ENCODE results near the gene DLL4. TPM values are rescaled to one million over a fixed set of nuclear protein-coding genes. Genes with fewer than 3 reads are reported as not detected.

The DLL4 gene
- total RNA-seq (10 to 100 TPM; 17.9 to 31.8 TPM), polyA plus RNA-seq (10 to 100 TPM; 11.8 to 16.3 TPM)
- long read RNA-seq, donor 1, partial matches to known transcripts, result 0 of 1 reads
- long read RNA-seq, donor 1, other reads (novel, unspliced or antisense), result 0 of 1 reads
- long read RNA-seq, donor 2, partial matches to known transcripts, result 0 of 1 reads
- long read RNA-seq, donor 2, other reads (novel, unspliced or antisense), result 0 of 1 reads
- long read RNA-seq, donor 3, partial matches to known transcripts, result 0 of 1 reads
- long read RNA-seq, donor 3, other reads (novel, unspliced or antisense), result 0 of 1 reads
- long read RNA-seq, donor 4, result 0 reads
- long read RNA-seq, donor 5, result 0 reads

DNA sequence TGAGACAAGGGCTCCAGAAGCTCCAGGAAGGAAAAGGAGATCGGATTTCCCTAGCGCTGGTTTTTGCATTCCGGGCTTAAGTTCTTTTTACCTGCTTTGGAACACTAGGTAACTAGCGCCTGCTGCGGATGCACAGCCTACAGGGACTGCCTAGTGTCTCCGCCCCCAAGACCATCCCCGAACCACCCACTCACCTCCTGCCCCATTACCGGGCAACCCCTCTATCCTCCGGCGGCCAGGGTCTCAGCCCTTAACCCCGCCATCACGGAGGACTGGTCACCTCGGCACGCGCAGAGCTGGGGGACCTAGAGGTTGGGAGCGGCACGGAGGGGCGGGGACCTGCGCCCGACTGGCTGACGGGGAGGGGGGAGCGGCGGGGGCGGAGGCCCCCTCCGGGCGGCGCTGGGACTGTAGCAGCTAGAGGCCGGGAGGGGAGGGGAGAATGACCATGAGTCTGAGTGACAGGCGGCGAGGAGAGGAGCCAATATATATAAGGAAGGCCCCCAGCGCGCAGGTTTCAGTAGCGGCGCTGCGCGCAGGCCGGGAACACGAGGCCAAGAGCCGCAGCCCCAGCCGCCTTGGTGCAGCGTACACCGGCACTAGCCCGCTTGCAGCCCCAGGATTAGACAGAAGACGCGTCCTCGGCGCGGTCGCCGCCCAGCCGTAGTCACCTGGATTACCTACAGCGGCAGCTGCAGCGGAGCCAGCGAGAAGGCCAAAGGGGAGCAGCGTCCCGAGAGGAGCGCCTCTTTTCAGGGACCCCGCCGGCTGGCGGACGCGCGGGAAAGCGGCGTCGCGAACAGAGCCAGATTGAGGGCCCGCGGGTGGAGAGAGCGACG, at the start of gene DLL4:
Gene DLL4 (plus strand): TSS at position 520 of the 839 bp plus-strand sequence. CDS start 329 bp downstream, outside the sequence.
- peak; percentile 70 for ATAC-seq (ENCODE audit: insufficient read depth, low FRiP score)
- Histone ChIP-seq H3K9ac (ENCODE audit: insufficient read depth in 1 of 2, low read length in 2 of 2) (no peak within 1 kb of the TSS), H3K4me3 (peak within 1 kb of the TSS; percentile 69), H3K4me1 (ENCODE audit: control insufficient read depth in 5 of 5, insufficient read depth in 5 of 5, low read length in 5 of 5) (peaks cover 0 to 53% (median 37%) of the 10 kb centered on the region in 5 donors), H3K27me3 (ENCODE audit: control insufficient read depth in 3 of 3, insufficient read depth in 3 of 3, low read length in 2 of 3) (peaks cover 0 to 52% (median 48%) of the 10 kb centered on the region in 3 donors), H3K9me3 (ENCODE audit: control insufficient read depth in 4 of 4, insufficient read depth in 3 of 4, low read length in 3 of 4) (no peaks in the 10 kb centered on the region), H3K36me3 (ENCODE audit: control insufficient read depth in 4 of 4, insufficient read depth in 4 of 4, low read length in 4 of 4) (peaks cover 0 to 4% (median 0%) of the 10 kb centered on the region in 4 donors), H3K27ac (ENCODE audit: low read depth in 1 of 2, low read length in 1 of 2) (peak within 1 kb of the TSS; percentile 61 to 78)
- peak; percentile 64 to 78 (median 68) for DNase-seq
- 1% methylated on average over 68 to 71 of the region's 71 CpGs for WGBS, 2 donors
- TF ChIP-seq, protein P1, sequence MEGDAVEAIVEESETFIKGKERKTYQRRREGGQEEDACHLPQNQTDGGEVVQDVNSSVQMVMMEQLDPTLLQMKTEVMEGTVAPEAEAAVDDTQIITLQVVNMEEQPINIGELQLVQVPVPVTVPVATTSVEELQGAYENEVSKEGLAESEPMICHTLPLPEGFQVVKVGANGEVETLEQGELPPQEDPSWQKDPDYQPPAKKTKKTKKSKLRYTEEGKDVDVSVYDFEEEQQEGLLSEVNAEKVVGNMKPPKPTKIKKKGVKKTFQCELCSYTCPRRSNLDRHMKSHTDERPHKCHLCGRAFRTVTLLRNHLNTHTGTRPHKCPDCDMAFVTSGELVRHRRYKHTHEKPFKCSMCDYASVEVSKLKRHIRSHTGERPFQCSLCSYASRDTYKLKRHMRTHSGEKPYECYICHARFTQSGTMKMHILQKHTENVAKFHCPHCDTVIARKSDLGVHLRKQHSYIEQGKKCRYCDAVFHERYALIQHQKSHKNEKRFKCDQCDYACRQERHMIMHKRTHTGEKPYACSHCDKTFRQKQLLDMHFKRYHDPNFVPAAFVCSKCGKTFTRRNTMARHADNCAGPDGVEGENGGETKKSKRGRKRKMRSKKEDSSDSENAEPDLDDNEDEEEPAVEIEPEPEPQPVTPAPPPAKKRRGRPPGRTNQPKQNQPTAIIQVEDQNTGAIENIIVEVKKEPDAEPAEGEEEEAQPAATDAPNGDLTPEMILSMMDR (IDR thresholded peaks at IDR 0.05; ENCODE audit: control extremely low read depth, extremely low read depth), result no peak

DNA sequence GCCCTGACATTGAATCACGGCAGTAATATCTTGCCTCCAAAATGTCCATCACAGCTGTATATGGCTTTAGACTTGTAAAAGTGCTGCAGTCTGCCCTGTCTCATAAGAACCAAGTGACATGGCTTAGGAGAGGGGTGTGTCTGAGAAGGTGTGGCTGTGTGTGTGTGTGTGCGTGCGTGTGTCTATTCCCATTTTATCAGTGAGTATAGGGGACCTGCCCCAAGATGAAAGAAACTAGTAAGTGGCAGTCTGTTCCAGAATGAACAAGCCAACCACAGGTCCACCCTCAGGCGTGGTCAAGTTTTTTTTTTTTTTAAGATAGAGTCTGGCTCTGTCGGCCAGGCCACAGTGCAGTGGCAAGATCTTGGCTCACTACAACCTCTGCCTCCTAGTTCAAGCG, 49.5 kb upstream of the DLL4 start:
- H3K36me3 ChIP-seq (ENCODE audit: control insufficient read depth in 4 of 4, insufficient read depth in 4 of 4, low read length in 4 of 4), result no peaks in the 10 kb centered on the region
- 83 to 88% methylated on average over 6 of the region's 6 CpGs for WGBS, 2 donors
- H3K9me3 ChIP-seq (ENCODE audit: control insufficient read depth in 4 of 4, insufficient read depth in 3 of 4, low read length in 3 of 4), result peaks cover 0 to 3% (median 0%) of the 10 kb centered on the region in 4 donors
- peaks cover 0 to 1% (median 0%) of the 10 kb centered on the region in 3 donors for H3K27me3 ChIP-seq (ENCODE audit: control insufficient read depth in 3 of 3, insufficient read depth in 3 of 3, low read length in 2 of 3)
- H3K4me1 ChIP-seq (ENCODE audit: control insufficient read depth in 5 of 5, insufficient read depth in 5 of 5, low read length in 5 of 5), result no peaks in the 10 kb centered on the region
- DNase-seq, result no peak
- TF ChIP-seq, protein P1 (IDR thresholded peaks at IDR 0.05; ENCODE audit: control extremely low read depth, extremely low read depth), result no peak
- H3K27ac ChIP-seq (ENCODE audit: low read depth in 1 of 2, low read length in 1 of 2), result peak overlapping the region in 1 of 2 donors; percentile 31
- H3K4me3 ChIP-seq, result no peak overlapping the region
- no peak for ATAC-seq (ENCODE audit: insufficient read depth, low FRiP score)
- no peak overlapping the region for H3K9ac ChIP-seq (ENCODE audit: insufficient read depth in 1 of 2, low read length in 2 of 2)

DNA sequence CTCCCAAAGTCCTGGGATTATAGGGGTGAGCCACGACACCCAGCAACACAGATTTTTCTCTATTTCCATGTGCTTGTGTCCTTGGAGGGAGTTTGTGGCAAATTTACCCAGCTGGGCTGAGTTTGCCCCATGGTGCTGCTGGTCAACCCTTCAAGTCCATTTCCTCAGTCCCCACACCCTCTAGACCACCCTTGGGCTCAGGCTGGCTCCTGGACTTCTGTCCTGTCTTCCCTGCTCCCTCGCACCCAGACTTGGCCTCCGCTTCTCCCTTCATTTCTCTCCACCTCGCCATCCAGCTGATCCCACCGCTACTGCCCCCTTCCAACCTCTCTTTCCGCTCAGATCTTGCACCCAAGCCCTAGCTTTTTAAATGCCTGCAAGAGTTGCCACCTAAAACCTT, 47.8 kb upstream of the DLL4 start:
- Histone ChIP-seq H3K9me3 (ENCODE audit: control insufficient read depth in 4 of 4, insufficient read depth in 3 of 4, low read length in 3 of 4) (peaks cover 0 to 3% (median 0%) of the 10 kb centered on the region in 4 donors), H3K4me3 (no peak overlapping the region), H3K27me3 (ENCODE audit: control insufficient read depth in 3 of 3, insufficient read depth in 3 of 3, low read length in 2 of 3) (no peaks in the 10 kb centered on the region), H3K27ac (ENCODE audit: low read depth in 1 of 2, low read length in 1 of 2) (no peak overlapping the region), H3K9ac (ENCODE audit: insufficient read depth in 1 of 2, low read length in 2 of 2) (no peak overlapping the region), H3K4me1 (ENCODE audit: control insufficient read depth in 5 of 5, insufficient read depth in 5 of 5, low read length in 5 of 5) (no peaks in the 10 kb centered on the region), H3K36me3 (ENCODE audit: control insufficient read depth in 4 of 4, insufficient read depth in 4 of 4, low read length in 4 of 4) (no peaks in the 10 kb centered on the region)
- 96% methylated on average over 6 of the region's 6 CpGs for WGBS, 2 donors
- no peak for DNase-seq
- TF ChIP-seq, protein P1 (IDR thresholded peaks at IDR 0.05; ENCODE audit: control extremely low read depth, extremely low read depth), result no peak
- ATAC-seq (ENCODE audit: insufficient read depth, low FRiP score), result no peak

Data from lung (tissue), 16 donors.